ENCODE data around the gene GNAQ.

- TF ChIP-seq CTCF (IDR thresholded peaks at IDR 0.05), result no peak
- no peak for TF ChIP-seq EZH2 (IDR thresholded peaks at IDR 0.05; ENCODE audit: borderline replicate concordance, insufficient read depth, low read depth, low read length, poor library complexity, severe bottlenecking)
Observed at GRCh38 chr9:77901018-77901417, 130.6 kb downstream of the GNAQ start.

Measured in B cell (primary cell).